H1 (cell line): Measurements from ENCODE around the gene KIF20A. TPM values are rescaled to one million over a fixed set of nuclear protein-coding genes. Genes with fewer than 3 reads are reported as not detected.

Experiments used
- CTCF ChIA-PET: fragments of 300-600 bp; sonication (Branson Sonifier 250); formaldehyde crosslinking; loops from one replicate; lab custom pipeline; 2021; ENCODE audit not compliant: partially characterized antibody; lab: Charles Lee
- POLR2A ChIA-PET: fragments of 300-600 bp; sonication (Branson Sonifier 250); formaldehyde crosslinking; loops from one replicate; lab custom pipeline; 2021; ENCODE audit warnings: inconsistent platforms; ENCODE audit not compliant: partially characterized antibody; lab: Charles Lee
- DNase-seq, 2 experiments: peaks; one replicate each; pipeline versions ENCODE4 v3.0.0 to v3.0.0-alpha.2; 2010 to 2022; ENCODE audit warnings: low spot score in 2 of 2, low read depth in 1 of 2, mixed read lengths in 1 of 2
- FAIRE-seq: peaks from 2 replicates; lab custom pipeline; 2011; peaks lifted over from hg19 to GRCh38; lab: Jason Lieb, UNC
- H2AFZ ChIP-seq: 2 replicates; pipeline ENCODE4 v1.8.1; 2012; ENCODE audit warnings: low read length, inconsistent platforms
- H2AK5ac ChIP-seq: 2 replicates; pipeline ENCODE4 v1.6.1; 2013; ENCODE audit warnings: low read depth, low read length
- H2BK120ac ChIP-seq: replicated peaks from 2 replicates; pipeline ENCODE3; 2013; ENCODE audit warnings: low read depth, low read length, inconsistent platforms
- H2BK12ac ChIP-seq: 2 replicates; pipeline ENCODE4 v1.6.1; 2013; ENCODE audit warnings: low read depth, low read length
- H2BK15ac ChIP-seq: 2 replicates; pipeline ENCODE4 v1.6.1; 2013; ENCODE audit warnings: low read length
- H2BK20ac ChIP-seq: 2 replicates; pipeline ENCODE4 v1.6.1; 2013; ENCODE audit warnings: low read length
- H2BK5ac ChIP-seq: 2 replicates; pipeline ENCODE4 v1.6.1; 2013; ENCODE audit warnings: low read depth, low read length
- H3K14ac ChIP-seq: 2 replicates; pipeline ENCODE4 v1.6.1; 2013; ENCODE audit warnings: inconsistent platforms; ENCODE audit not compliant: insufficient read length
- H3K18ac ChIP-seq: 2 replicates; pipeline ENCODE4 v1.6.1; 2013; ENCODE audit warnings: low read length; ENCODE audit errors: extremely low read depth
- H3K23ac ChIP-seq: 2 replicates; pipeline ENCODE4 v1.6.1; 2013; ENCODE audit warnings: inconsistent platforms; ENCODE audit not compliant: insufficient read length
- H3K23me2 ChIP-seq: 2 replicates; pipeline ENCODE4 v1.6.1; 2013; ENCODE audit warnings: low read depth, low read length
- H3K27ac ChIP-seq: 2 replicates; pipeline ENCODE4 v1.6.1; 2011; ENCODE audit warnings: low read depth, low read length, inconsistent platforms
- H3K27me3 ChIP-seq, 4 experiments: replicated peaks in 1 of 4; 1 replicate in 1 of 4; 2 replicates in 3 of 4; pipeline versions ENCODE4 v1.6.1 to v1.8.1; 2011 to 2013; ENCODE audit warnings: low read length in 3 of 4, mild to moderate bottlenecking in 3 of 4, inconsistent platforms in 2 of 4, mixed read lengths in 2 of 4, moderate library complexity in 1 of 4; ENCODE audit not compliant: control insufficient read depth in 3 of 4, insufficient read depth in 3 of 4; ENCODE audit errors: extremely low read depth in 1 of 4
- H3K36me3 ChIP-seq, 4 experiments: 2 replicates each; pipeline versions ENCODE4 v1.6.1 to v1.8.1; 2011 to 2013; ENCODE audit warnings: mild to moderate bottlenecking in 4 of 4, low read length in 3 of 4, moderate library complexity in 2 of 4, control low read depth in 1 of 4, inconsistent platforms in 1 of 4; ENCODE audit not compliant: insufficient read depth in 4 of 4, control insufficient read depth in 2 of 4
- H3K4ac ChIP-seq: replicated peaks from 2 replicates; pipeline ENCODE3; 2013; ENCODE audit warnings: low read length, low read depth, mixed read lengths, inconsistent platforms; ENCODE audit not compliant: insufficient read length
- H3K4me1 ChIP-seq, 4 experiments: replicated peaks in 1 of 4; 1 replicate in 1 of 4; 2 replicates in 3 of 4; pipeline versions ENCODE4 v1.6.1 to v1.8.1; 2011 to 2013; ENCODE audit warnings: low read length in 3 of 4, inconsistent platforms in 2 of 4, mixed read lengths in 1 of 4; ENCODE audit not compliant: insufficient read depth in 4 of 4, control insufficient read depth in 3 of 4
- H3K4me2 ChIP-seq, 2 experiments: 2 replicates each; pipeline versions ENCODE4 v1.6.1 to v1.8.1; 2011 to 2013; ENCODE audit warnings: low read depth in 2 of 2, low read length in 2 of 2, control low read depth in 1 of 2, inconsistent platforms in 1 of 2, mild to moderate bottlenecking in 1 of 2; ENCODE audit not compliant: insufficient read depth in 1 of 2
- H3K4me3 ChIP-seq, 4 experiments: fragments of 200-600, 300-600 bp in 1 of 4; sonication (generic), shearing (Covaris generic), sonication (Bioruptor Twin) in 1 of 4; 2 replicates each; pipeline versions ENCODE4 v1.5.1 to v1.8.1; 2011 to 2016; ENCODE audit warnings: low read length in 4 of 4, low read depth in 3 of 4, control low read depth in 2 of 4, inconsistent platforms in 2 of 4, mild to moderate bottlenecking in 2 of 4, mixed read lengths in 1 of 4, moderate library complexity in 1 of 4; ENCODE audit not compliant: insufficient read depth in 2 of 4; ENCODE audit errors: extremely low read depth in 1 of 4
- H3K56ac ChIP-seq: replicated peaks from 2 replicates; pipeline ENCODE3; 2013; ENCODE audit warnings: low read depth, mild to moderate bottlenecking, mixed read lengths, low read length, inconsistent platforms; ENCODE audit not compliant: insufficient read length
- H3K79me1 ChIP-seq: 2 replicates; pipeline ENCODE4 v1.6.1; 2013; ENCODE audit warnings: low read depth, low read length, control low read depth
- H3K79me2 ChIP-seq, 2 experiments: 2 replicates each; pipeline versions ENCODE4 v1.6.1 to v1.8.1; 2012 to 2013; ENCODE audit warnings: low read length in 2 of 2, mild to moderate bottlenecking in 2 of 2, inconsistent platforms in 1 of 2; ENCODE audit not compliant: insufficient read depth in 2 of 2, control insufficient read depth in 1 of 2
- H3K9ac ChIP-seq, 4 experiments: replicated peaks in 1 of 4; 1 replicate in 1 of 4; 2 replicates in 3 of 4; pipeline versions ENCODE4 v1.6.1 to v1.8.1; 2011 to 2013; ENCODE audit warnings: low read depth in 3 of 4, low read length in 3 of 4, control low read depth in 2 of 4, mild to moderate bottlenecking in 2 of 4, moderate library complexity in 2 of 4, inconsistent platforms in 1 of 4; ENCODE audit errors: extremely low read depth in 1 of 4
- H3K9me3 ChIP-seq, 2 experiments: 2 replicates each; pipeline versions ENCODE4 v1.6.1 to v1.8.1; 2012 to 2013; ENCODE audit warnings: mild to moderate bottlenecking in 2 of 2, moderate library complexity in 2 of 2, control low read depth in 1 of 2, inconsistent platforms in 1 of 2, low read depth in 1 of 2, low read length in 1 of 2, mixed read lengths in 1 of 2; ENCODE audit not compliant: insufficient read depth in 2 of 2
- H4K20me1 ChIP-seq, 2 experiments: replicated peaks in 1 of 2; 2 replicates each; pipeline versions ENCODE3 to v1.8.1; 2011 to 2013; ENCODE audit warnings: inconsistent platforms in 2 of 2, low read length in 2 of 2, mild to moderate bottlenecking in 1 of 2; ENCODE audit not compliant: insufficient read depth in 2 of 2, control insufficient read depth in 1 of 2
- H4K5ac ChIP-seq: 2 replicates; pipeline ENCODE4 v1.6.1; 2013; ENCODE audit warnings: low read length, low read depth, mixed read lengths, inconsistent platforms; ENCODE audit not compliant: insufficient read length
- H4K8ac ChIP-seq: 2 replicates; pipeline ENCODE4 v1.8.0; 2013; ENCODE audit warnings: mild to moderate bottlenecking, moderate library complexity, low read length, inconsistent platforms; ENCODE audit not compliant: insufficient read depth; ENCODE audit errors: extremely low read depth
- H4K91ac ChIP-seq: replicated peaks from 2 replicates; pipeline ENCODE3; 2013; ENCODE audit warnings: low read length, mixed read lengths, inconsistent platforms; ENCODE audit not compliant: insufficient read length
- ASH2L ChIP-seq: fragments of 200-600, 300-600 bp; sonication (generic); IDR thresholded peaks from one replicate; pipeline ENCODE4 v1.7.1; 2017; ENCODE audit warnings: low read length
- CBX5 ChIP-seq: fragments of 300-800, 300-1000 bp; sonication (generic); IDR thresholded peaks from 2 replicates; pipeline ENCODE4 v1.7.1; 2016; ENCODE audit warnings: antibody characterized with exemption, low read length, low read depth
- EGR1 ChIP-seq: IDR thresholded peaks from 2 replicates; pipeline ENCODE4 v1.6.1; 2011; ENCODE audit warnings: low read depth, low read length, borderline replicate concordance
- GABPA ChIP-seq: IDR thresholded peaks from 2 replicates; pipeline ENCODE4 v1.6.1; 2011; ENCODE audit warnings: mild to moderate bottlenecking, low read length, moderate library complexity, borderline replicate concordance; ENCODE audit not compliant: insufficient read depth
- POLR2AphosphoS5 ChIP-seq: IDR thresholded peaks from 2 replicates; pipeline ENCODE4 v1.6.1; 2011; ENCODE audit warnings: low read depth, low read length
- RFX5 ChIP-seq: IDR thresholded peaks from 2 replicates; pipeline ENCODE4 v1.6.1; 2011; ENCODE audit warnings: low read depth, low read length, improper control_type of control experiment, borderline replicate concordance
- SAP30 ChIP-seq: fragments of 300-600 bp; sonication (generic); IDR thresholded peaks from 2 replicates; pipeline ENCODE4 v1.7.1; 2012; ENCODE audit warnings: low read length, moderate library complexity, mild to moderate bottlenecking, inconsistent platforms; ENCODE audit not compliant: insufficient read depth, insufficient replicate concordance
- SIRT6 ChIP-seq: IDR thresholded peaks from one replicate; pipeline ENCODE4 v1.7.1; 2012; ENCODE audit warnings: low read length, inconsistent platforms
- TBP ChIP-seq: IDR thresholded peaks from 2 replicates; pipeline ENCODE4 v1.6.1; 2011; ENCODE audit warnings: low read depth, low read length, improper control_type of control experiment
- TCF12 ChIP-seq: IDR thresholded peaks from 2 replicates; pipeline ENCODE4 v1.6.1; 2011; ENCODE audit warnings: low read depth, mild to moderate bottlenecking, low read length
- USF2 ChIP-seq: IDR thresholded peaks from 2 replicates; pipeline ENCODE4 v1.6.1; 2011; ENCODE audit warnings: low read length, improper control_type of control experiment
- YY1 ChIP-seq: IDR thresholded peaks from 2 replicates; pipeline ENCODE4 v1.6.1; 2011; ENCODE audit warnings: low read depth, mild to moderate bottlenecking, low read length
- WGBS, 2 experiments: shearing (Covaris generic) in 1 of 2; methylation state at CpG; one replicate each; pipeline versions ENCODE4 v1.1.6 to v1.1.7; 2013 to 2015; ENCODE audit warnings: low lambda C conversion rate in 2 of 2, mixed read lengths in 2 of 2, inconsistent platforms in 1 of 2, low coverage in 1 of 2, missing lambda C conversion rate in 1 of 2; ENCODE audit not compliant: insufficient replicate concordance in 2 of 2, insufficient coverage in 1 of 2, insufficient read length in 1 of 2; ENCODE audit errors: extremely low coverage in 1 of 2, missing lambda C conversion rate in 1 of 2; 5-methylcytosine and 5-hydroxymethylcytosine counted together
- polyA plus RNA-seq, 7 experiments: library from polyadenylated mRNA; depleted of rRNA in 3 of 7; stranded (reverse) in 5 of 7; unstranded in 2 of 7; fragments of >200 nt in 5 of 7; fragments of 200-250 nt in 2 of 7; gene quantifications; 1 replicate in 5 of 7; 2 replicates in 1 of 7; 4 replicates in 1 of 7; pipeline versions ENCODE4 v1.2.1 to v1.2.3, GENCODE V29; 2011 to 2013; ENCODE audit warnings: missing spikeins in 2 of 7, mixed read lengths in 2 of 7
- total RNA-seq: library from RNA; stranded (reverse); fragmentation: NEBNext Ultra II Directional; extraction: Animal tissue kit (Norgen Biotek cat#: 25700); gene quantifications from 2 replicates; pipeline ENCODE4 v1.2.1, GENCODE V29; 2021
- TF ChIP-seq, protein P1 (sequence below): IDR thresholded peaks from 2 replicates; pipeline ENCODE4 v1.6.1; 2011; ENCODE audit warnings: low read depth, mild to moderate bottlenecking, low read length; ENCODE audit not compliant: insufficient read depth

KIF20A gene
- total and polyA plus RNA-seq, 2 of the 8 experiments (the other 6 are each of a cell fraction or from before 2014, with no cell fraction given) = 33.3 to 67.1 TPM

DNA sequence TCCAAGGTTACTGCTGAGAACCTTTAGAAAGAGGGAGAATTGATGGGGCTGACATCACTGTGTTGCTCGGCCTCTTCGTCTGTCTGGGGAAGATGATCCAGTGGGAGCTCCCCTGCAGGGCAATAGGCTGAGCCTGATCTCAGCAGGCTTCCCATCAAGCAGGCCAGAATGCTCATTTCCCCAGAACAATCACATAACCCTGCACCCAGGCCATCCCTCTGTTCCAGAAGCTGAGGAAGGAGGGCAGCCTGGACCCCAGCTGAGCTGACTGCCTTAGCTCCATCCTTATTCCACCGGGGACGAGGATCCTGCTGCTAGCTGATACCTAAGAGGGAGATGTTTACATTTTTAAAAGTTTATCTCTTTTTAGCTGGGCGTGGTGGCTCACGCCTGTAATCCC is 45.8 kb downstream of the KIF20A start:
- no peak overlapping the region for H4K8ac ChIP-seq
- no peak overlapping the region for H3K14ac ChIP-seq
- H2AK5ac ChIP-seq = no peak overlapping the region
- H2BK120ac ChIP-seq = no peak overlapping the region
- no peak overlapping the region for H4K91ac ChIP-seq
- no peak overlapping the region for H3K18ac ChIP-seq
- no peak overlapping the region for H3K4ac ChIP-seq
- ChIA-PET POLR2A (interaction anchor here (1.2 to 1.7 kb wide), 2 partner anchors 10 to 52 kb away, joined by 4 to 13 read pairs; partner anchors contain the start of gene CDC23), CTCF (interaction anchor here (0.6 to 9.2 kb wide), 11 partner anchors 9 to 129 kb away, joined by 3 to 128 read pairs (median 9); partner anchors contain the start of genes GFRA3 and KDM3B)
- H2BK5ac ChIP-seq = no peak overlapping the region
- H3K4me2 ChIP-seq = no peak overlapping the region
- H3K9ac ChIP-seq = no peak overlapping the region
- no peaks in the 10 kb centered on the region; the same call in 1 of the 2 replicates for H3K23me2 ChIP-seq
- H3K79me1 ChIP-seq = no peaks in the 10 kb centered on the region
- H3K4me1 ChIP-seq = no peaks in the 10 kb centered on the region
- H3K23ac ChIP-seq = no peak overlapping the region
- H2BK20ac ChIP-seq = no peak overlapping the region
- H2AFZ ChIP-seq = no peak overlapping the region
- no peak overlapping the region for H3K56ac ChIP-seq
- peaks cover 4 to 6% of the 10 kb centered on the region in 2 experiments; a peak in 1 of 4 replicates for H3K9me3 ChIP-seq
- no peaks in the 10 kb centered on the region for H3K36me3 ChIP-seq
- no peak overlapping the region for H2BK15ac ChIP-seq
- DNase-seq (no peak), FAIRE-seq (no peak)
- no peaks in the 10 kb centered on the region for H3K79me2 ChIP-seq
- H3K27me3 ChIP-seq = no peaks in the 10 kb centered on the region; a peak in 1 of 7 replicates
- H4K20me1 ChIP-seq = no peaks in the 10 kb centered on the region
- H3K4me3 ChIP-seq = no peak overlapping the region
- no peak overlapping the region for H3K27ac ChIP-seq
- 95% methylated on average over 6 of the region's 6 CpGs; no CpG with 5 or more reads in 1 of the 2 experiments for WGBS, 2 experiments
- no peak overlapping the region for H2BK12ac ChIP-seq
- H4K5ac ChIP-seq = no peak overlapping the region
- TF ChIP-seq RFX5 (no peak), POLR2AphosphoS5 (no peak), USF2 (no peak), TBP (no peak), SIRT6 (no peak), EGR1 (no peak), GABPA (no peak), SAP30 (no peak), YY1 (no peak), TCF12 (no peak), CBX5 (no peak), ASH2L (no peak)
- TF ChIP-seq, protein P1, sequence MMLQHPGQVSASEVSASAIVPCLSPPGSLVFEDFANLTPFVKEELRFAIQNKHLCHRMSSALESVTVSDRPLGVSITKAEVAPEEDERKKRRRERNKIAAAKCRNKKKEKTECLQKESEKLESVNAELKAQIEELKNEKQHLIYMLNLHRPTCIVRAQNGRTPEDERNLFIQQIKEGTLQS = no peak
